Duodenal mucosa (tissue), 2 donors: ENCODE results near the gene TSC1.
A peak's percentile ranks its signal among the peaks of the same experiment; 100 is the strongest.

Source experiments
- H3K27ac ChIP-seq: one replicate; pipeline ENCODE4 v1.7.0; 2013; ENCODE audit warnings: low read depth, low read length
- H3K27me3 ChIP-seq, 2 donors: one replicate each; pipeline ENCODE4 v1.7.0; 2013; ENCODE audit warnings: low read length in 2 of 2, control low read depth in 1 of 2; ENCODE audit not compliant: insufficient read depth in 2 of 2, control insufficient read depth in 1 of 2
- H3K36me3 ChIP-seq, 2 donors: one replicate each; pipeline ENCODE4 v1.7.0; 2013; ENCODE audit warnings: low read length in 2 of 2, control low read depth in 1 of 2; ENCODE audit not compliant: insufficient read depth in 2 of 2, control insufficient read depth in 1 of 2
- H3K4me1 ChIP-seq, 2 donors: one replicate each; pipeline ENCODE4 v1.7.0; 2013; ENCODE audit warnings: low read length in 2 of 2, control low read depth in 1 of 2; ENCODE audit not compliant: insufficient read depth in 2 of 2, control insufficient read depth in 1 of 2
- H3K4me3 ChIP-seq, 2 donors: one replicate each; pipeline ENCODE4 v1.7.0; 2013; ENCODE audit warnings: low read length in 2 of 2, low read depth in 1 of 2
- H3K9ac ChIP-seq, 2 donors: one replicate each; pipeline ENCODE4 v1.7.0; 2013; ENCODE audit warnings: low read length in 2 of 2, low read depth in 1 of 2
- H3K9me3 ChIP-seq, 2 donors: one replicate each; pipeline ENCODE4 v1.7.0; 2013; ENCODE audit warnings: low read length in 2 of 2, control low read depth in 1 of 2; ENCODE audit not compliant: control insufficient read depth in 1 of 2

Gene TSC1

DNA sequence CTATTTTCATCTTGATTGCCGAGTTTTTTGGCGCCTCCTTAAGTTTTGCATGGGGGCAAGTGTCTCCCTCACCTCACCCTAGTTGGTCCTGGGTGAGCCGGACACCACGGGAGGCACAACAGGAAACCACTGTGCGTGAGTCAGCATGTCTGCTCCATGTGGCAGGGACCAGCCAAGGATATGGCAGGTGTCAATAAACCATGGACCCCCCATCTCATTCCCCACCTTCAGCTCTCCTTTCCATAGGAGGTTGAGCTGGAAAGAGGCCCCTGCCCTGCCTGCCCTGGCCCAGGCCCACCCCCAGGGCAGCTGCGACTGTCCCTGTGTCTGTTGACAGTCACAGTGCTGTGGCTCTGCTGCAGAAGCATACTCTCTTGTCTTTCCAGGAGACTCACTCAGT lies 62.6 kb downstream of the TSC1 start:
- H3K4me3 ChIP-seq = no peak overlapping the region
- H3K36me3 ChIP-seq = no peaks in the 10 kb centered on the region
- H3K4me1 ChIP-seq = peaks cover 0 to 11% of the 10 kb centered on the region in 2 donors
- H3K9ac ChIP-seq = no peak overlapping the region
- H3K27me3 ChIP-seq = no peaks in the 10 kb centered on the region
- no peak overlapping the region for H3K27ac ChIP-seq
- no peaks in the 10 kb centered on the region for H3K9me3 ChIP-seq

DNA sequence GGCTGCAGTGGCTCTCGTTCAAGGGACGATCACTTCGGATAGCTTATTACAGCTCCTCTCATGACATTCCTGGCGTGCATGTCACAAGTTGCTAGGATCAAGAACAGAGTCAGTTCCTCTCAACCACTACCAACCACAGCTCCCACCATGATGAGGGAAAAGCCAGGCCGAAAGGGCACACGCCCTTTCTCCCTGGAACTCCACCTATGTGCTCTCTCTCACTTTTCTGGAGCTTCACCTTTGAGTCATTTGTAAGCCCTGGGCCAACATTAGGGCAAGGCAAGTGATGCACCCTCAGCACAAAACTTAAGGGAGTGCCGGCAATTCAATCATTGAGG lies 64.1 kb downstream of the TSC1 start:
- Histone ChIP-seq H3K27me3 (no peaks in the 10 kb centered on the region), H3K27ac (no peak overlapping the region), H3K9me3 (no peaks in the 10 kb centered on the region), H3K36me3 (no peaks in the 10 kb centered on the region), H3K4me3 (no peak overlapping the region), H3K9ac (no peak overlapping the region), H3K4me1 (peaks cover 0 to 9% of the 10 kb centered on the region in 2 donors)

DNA sequence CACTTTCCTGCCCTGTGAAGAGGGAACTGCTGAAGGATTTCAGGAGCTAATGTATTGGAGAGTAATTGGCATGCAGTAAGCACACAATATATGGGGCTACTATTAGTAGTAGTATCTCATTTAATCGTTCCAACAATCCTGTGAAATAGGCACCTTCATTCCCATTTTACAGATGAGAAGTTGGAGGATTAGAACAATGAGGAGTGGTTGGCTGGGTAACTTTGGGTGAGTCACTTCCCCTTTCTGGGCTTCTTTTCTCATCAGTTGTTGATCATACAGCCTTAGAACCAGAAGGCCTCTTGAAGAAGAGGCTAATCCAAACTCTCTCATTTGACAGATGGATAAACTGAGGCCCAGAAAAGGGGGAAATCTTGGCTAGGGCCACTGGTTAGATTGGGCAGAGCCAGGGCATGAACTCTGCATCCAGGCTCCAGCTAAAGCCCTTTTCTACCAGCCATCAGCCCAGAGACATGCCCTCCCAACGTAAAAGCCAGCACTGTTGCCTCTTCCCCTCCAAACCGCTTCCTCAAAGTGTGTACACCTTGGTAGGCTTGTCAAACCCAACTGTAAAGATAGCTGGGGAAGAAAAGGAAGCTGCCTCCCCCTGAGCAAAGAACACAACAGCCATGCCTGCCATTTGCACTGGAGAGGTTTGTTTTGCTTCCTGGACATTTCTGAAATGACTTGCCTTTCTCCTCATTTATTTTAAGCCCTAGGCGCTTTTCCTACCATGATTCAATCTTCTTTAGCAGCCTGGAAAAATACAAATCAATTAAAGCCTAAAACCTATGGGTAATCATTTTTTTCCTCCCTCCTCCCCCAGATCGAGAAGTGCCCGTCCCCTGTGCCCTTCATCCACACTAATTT lies 64.7 kb downstream of the TSC1 start:
- peak overlapping the region in 1 of 2 donors; percentile 94 for H3K4me3 ChIP-seq
- H3K9me3 ChIP-seq = no peaks in the 10 kb centered on the region
- H3K27me3 ChIP-seq = no peaks in the 10 kb centered on the region
- no peak overlapping the region for H3K27ac ChIP-seq
- no peaks in the 10 kb centered on the region for H3K36me3 ChIP-seq
- no peak overlapping the region for H3K9ac ChIP-seq
- peaks cover 0 to 9% of the 10 kb centered on the region in 2 donors for H3K4me1 ChIP-seq

DNA sequence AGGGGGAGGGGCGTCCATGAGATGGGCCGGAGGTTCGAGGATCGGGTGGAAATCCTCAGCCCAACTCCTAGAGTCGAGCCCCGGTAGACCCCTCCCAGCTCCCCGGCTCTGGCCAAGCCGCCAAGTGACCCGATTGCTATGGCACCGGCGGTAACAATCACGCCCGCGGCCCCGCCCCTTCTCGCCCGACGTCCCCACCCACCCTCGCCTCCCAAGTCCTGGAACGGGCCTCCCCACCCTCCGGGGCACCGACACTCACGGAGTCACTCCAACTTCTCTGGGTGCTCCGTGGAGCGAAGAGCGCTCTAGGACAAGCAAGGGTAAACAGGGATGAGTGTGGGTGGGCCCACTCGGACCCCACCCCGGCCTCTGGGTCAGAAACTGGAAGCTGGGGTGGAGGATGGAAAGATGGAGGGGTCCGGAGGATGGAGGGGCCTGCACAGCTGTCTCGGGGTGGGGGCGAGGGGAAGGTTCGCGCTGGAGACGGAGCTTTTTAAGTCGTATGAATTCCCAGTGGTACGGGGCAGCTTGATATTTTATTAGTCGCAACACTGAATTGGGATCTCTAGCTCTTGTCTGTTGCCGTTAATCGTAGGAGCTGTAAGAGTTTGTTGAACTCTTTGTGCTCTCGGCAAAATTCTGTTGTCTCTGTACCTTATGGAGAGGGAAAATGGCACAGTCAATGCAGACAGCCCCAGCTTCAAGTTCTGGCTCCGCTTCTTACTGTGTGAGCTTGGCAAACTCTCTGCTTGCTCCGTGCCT lies 65.5 kb downstream of the TSC1 start, which contains the start of gene SPACA9:
SPACA9 (plus strand) TSS at position 204 of the 762 bp plus-strand sequence. CDS start 5,050 bp downstream, outside the sequence.
- H3K27ac ChIP-seq = peak within 1 kb of the TSS; percentile 34

DNA sequence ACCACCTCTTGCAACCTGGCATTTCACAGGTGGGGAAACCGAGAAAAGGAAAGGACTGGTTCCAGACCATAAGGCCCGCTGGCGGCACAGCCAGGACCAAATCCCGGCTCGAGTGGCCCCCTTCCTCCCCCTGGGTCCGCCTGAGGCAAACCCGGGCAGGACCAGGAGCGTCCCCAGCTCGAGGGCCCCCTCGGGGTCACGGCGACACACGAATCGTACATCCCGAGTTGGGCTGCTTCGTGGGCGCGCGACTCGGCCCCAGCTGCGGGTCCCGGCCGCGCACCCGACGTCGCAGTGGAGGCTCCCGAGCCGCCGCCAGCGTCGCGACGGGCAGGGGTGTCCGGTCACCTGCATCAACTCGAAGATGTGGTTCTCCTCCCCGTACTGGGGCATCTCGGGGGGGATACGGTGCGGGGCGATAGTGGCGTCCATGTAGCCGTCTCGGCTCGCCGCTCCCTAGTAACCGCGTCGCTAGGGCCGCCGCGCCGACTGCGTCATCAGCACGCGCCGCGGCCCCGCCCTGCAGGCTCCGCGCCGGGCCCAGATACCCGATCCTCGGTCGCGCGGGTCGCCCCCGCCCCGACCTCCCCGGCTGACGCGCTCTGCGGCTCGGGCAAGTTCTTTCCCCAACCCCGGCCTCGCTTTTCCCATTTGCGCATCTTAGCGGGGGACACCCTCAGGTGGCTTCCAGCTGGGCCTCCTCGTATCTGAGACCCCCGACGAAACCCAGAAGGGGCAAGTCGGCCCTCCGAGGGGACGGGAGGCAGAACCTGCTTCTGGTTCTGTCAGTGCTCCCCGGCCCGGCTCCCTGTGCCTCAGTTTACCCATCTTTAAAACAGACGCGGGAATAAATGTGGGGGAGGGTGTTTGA lies 66.4 kb downstream of the TSC1 start, which contains the start of gene AK8:
AK8 (minus strand) TSS at position 461 of the 871 bp plus-strand sequence; CDS start at position 432, 29 bp downstream.
- Histone ChIP-seq H3K27ac (peak within 1 kb of the TSS; percentile 34), H3K9me3 (no peaks in the 10 kb centered on the region), H3K36me3 (no peaks in the 10 kb centered on the region), H3K27me3 (no peaks in the 10 kb centered on the region), H3K4me1 (peaks cover 0 to 9% of the 10 kb centered on the region in 2 donors), H3K9ac (peak within 1 kb of the TSS; percentile 74 to 95), H3K4me3 (peak within 1 kb of the TSS; percentile 93 to 94)

More for the DNA sequence above, 65.5 kb downstream of the TSC1 start, which contains the start of gene SPACA9:
- Histone ChIP-seq H3K9me3 (no peaks in the 10 kb centered on the region), H3K4me1 (peaks cover 0 to 9% of the 10 kb centered on the region in 2 donors), H3K36me3 (no peaks in the 10 kb centered on the region), H3K4me3 (peak within 1 kb of the TSS; percentile 93 to 94), H3K27me3 (no peaks in the 10 kb centered on the region), H3K9ac (peak within 1 kb of the TSS; percentile 74 to 95)

DNA sequence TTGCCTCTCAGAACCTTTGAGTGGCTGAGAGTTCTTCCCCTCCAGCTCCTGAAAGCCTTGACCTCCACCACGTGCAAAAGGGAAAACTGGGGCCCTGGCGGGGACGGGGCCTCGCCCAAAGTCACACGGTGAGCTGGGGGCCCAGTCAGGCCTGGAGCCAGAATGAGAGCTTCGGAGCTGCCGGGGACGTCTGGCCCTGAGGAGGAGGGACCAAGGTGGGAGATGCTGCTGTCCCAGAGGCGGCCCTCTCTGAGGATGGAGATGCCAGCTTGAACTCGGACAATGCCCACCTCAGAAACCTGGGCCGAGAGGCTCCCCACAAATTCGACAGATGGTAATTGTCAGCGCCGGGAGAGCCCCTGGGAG lies 67.0 kb downstream of the TSC1 start:
- peak overlapping the region in 1 of 2 donors; percentile 95 for H3K9ac ChIP-seq
- no peaks in the 10 kb centered on the region for H3K27me3 ChIP-seq
- no peaks in the 10 kb centered on the region for H3K36me3 ChIP-seq

DNA sequence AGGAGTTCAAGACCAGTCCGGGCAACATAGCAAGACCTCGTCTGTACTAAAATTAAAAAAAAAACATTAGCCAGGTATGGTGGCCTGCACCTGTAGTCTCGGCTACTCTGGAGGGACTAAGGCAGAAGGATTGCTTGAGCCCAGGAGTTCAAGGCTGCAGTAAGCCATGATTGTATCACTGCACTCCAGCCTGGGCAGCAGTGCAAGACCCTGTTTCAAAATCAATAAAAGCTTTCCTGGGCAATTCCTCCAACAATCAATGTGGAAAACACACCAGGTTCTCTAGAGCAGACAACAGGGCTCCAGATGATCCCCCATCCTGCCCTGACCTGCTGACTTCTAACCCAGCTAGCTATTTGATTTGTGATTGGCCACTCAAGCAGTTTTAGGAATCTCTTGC lies 67.6 kb downstream of the TSC1 start:
- Histone ChIP-seq H3K36me3 (no peaks in the 10 kb centered on the region), H3K27ac (no peak overlapping the region), H3K9ac (no peak overlapping the region), H3K27me3 (no peaks in the 10 kb centered on the region), H3K9me3 (no peaks in the 10 kb centered on the region), H3K4me1 (peaks cover 0 to 9% of the 10 kb centered on the region in 2 donors), H3K4me3 (no peak overlapping the region)

More for the DNA sequence above, 67.0 kb downstream of the TSC1 start:
- H3K9me3 ChIP-seq = no peaks in the 10 kb centered on the region
- H3K4me1 ChIP-seq = peaks cover 0 to 9% of the 10 kb centered on the region in 2 donors
- no peak overlapping the region for H3K27ac ChIP-seq
- peak overlapping the region; percentile 93 to 94 for H3K4me3 ChIP-seq

DNA sequence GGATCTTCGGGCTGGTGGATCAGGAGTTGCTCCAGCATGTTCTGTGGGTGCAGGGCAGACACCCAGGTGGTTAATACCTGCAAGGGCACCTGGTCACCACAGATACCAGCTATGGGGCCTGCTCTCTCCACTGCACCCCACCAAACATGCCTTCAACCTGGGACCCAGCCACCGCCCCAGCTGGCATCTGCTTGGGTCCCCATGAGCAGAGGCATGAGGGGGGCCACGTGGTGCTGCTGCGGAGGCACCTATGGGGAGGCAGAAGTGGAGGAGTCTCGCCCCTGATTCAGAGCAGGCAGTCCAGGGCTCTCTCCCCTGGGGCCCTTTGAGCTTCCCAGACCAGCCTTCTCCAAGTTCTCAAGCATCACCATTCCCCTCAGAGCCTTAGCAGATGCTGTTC lies 69.3 kb downstream of the TSC1 start:
- Histone ChIP-seq H3K27me3 (no peaks in the 10 kb centered on the region), H3K9me3 (no peaks in the 10 kb centered on the region), H3K4me3 (no peak overlapping the region), H3K27ac (no peak overlapping the region), H3K4me1 (peaks cover 0 to 9% of the 10 kb centered on the region in 2 donors), H3K9ac (no peak overlapping the region), H3K36me3 (no peaks in the 10 kb centered on the region)

DNA sequence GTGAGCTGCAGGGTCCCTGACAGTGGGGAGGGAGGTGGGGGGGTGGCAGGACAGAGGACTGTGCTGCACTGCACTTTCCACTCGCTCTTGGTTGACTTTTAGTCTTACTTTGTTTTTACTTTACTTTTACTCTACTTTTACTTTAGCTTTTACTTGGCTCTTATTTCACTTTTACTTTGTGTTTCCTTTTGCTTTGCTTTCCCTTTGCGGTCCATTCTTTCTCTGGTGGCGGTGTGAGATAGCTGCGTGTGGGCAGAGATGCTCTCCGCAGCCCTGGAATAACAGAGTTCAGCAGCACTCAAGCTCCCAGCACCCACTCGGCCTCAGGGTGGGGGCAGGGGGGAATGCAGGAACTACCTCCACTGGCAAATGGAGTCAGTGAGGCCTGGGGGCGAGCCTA lies 71.0 kb downstream of the TSC1 start:
- Histone ChIP-seq H3K27ac (no peak overlapping the region), H3K27me3 (no peaks in the 10 kb centered on the region), H3K9ac (no peak overlapping the region), H3K4me1 (peaks cover 0 to 6% of the 10 kb centered on the region in 2 donors), H3K9me3 (no peaks in the 10 kb centered on the region), H3K4me3 (no peak overlapping the region), H3K36me3 (no peaks in the 10 kb centered on the region)
